Lung (tissue), 16 donors: ENCODE results near the gene FAM81A. TPM values are rescaled to one million over a fixed set of nuclear protein-coding genes. Genes with fewer than 3 reads are reported as not detected.

Source experiments
- ATAC-seq: fragments of 200-7000 bp; cut with Tn5 transposase; one replicate; pipeline ENCODE4 v1.9.1; 2020; ENCODE audit warnings: moderate number of reproducible peaks; ENCODE audit not compliant: insufficient read depth, low FRiP score
- DNase-seq, 3 donors: peaks; one replicate each; pipeline ENCODE4 v3.0.0-alpha.2; 2013 to 2017
- H3K27ac ChIP-seq, 2 donors: one replicate each; pipeline ENCODE4 v1.5.1; 2013; ENCODE audit warnings: mild to moderate bottlenecking in 2 of 2, moderate library complexity in 2 of 2, control low read depth in 1 of 2, inconsistent platforms in 1 of 2, low read depth in 1 of 2, low read length in 1 of 2
- H3K27me3 ChIP-seq, 3 donors: one replicate each; pipeline ENCODE4 v1.5.1; 2013; ENCODE audit warnings: low read length in 2 of 3; ENCODE audit not compliant: control insufficient read depth in 3 of 3, insufficient read depth in 3 of 3
- H3K36me3 ChIP-seq, 4 donors: one replicate each; pipeline ENCODE4 v1.5.1; 2013; ENCODE audit warnings: low read length in 4 of 4, mild to moderate bottlenecking in 1 of 4, moderate library complexity in 1 of 4; ENCODE audit not compliant: control insufficient read depth in 4 of 4, insufficient read depth in 4 of 4
- H3K4me1 ChIP-seq, 5 donors: one replicate each; pipeline ENCODE4 v1.5.1; 2013; ENCODE audit warnings: low read length in 5 of 5, mild to moderate bottlenecking in 2 of 5, moderate library complexity in 1 of 5; ENCODE audit not compliant: control insufficient read depth in 5 of 5, insufficient read depth in 5 of 5
- H3K4me3 ChIP-seq: one replicate; pipeline ENCODE4 v1.5.1; 2013; ENCODE audit warnings: mild to moderate bottlenecking, control low read depth, moderate library complexity
- H3K9ac ChIP-seq, 2 donors: one replicate each; pipeline ENCODE4 v1.5.1; 2013; ENCODE audit warnings: low read length in 2 of 2, control low read depth in 1 of 2; ENCODE audit not compliant: insufficient read depth in 1 of 2
- H3K9me3 ChIP-seq, 4 donors: one replicate each; pipeline ENCODE4 v1.5.1; 2013; ENCODE audit warnings: low read length in 3 of 4, mild to moderate bottlenecking in 1 of 4, moderate library complexity in 1 of 4; ENCODE audit not compliant: control insufficient read depth in 4 of 4, insufficient read depth in 3 of 4
- CTCF ChIP-seq: IDR thresholded peaks from 2 replicates; pipeline ENCODE4 v1.5.1; 2012; ENCODE audit warnings: mild to moderate bottlenecking; ENCODE audit errors: control extremely low read depth, extremely low read depth
- WGBS, 2 donors: extraction: QIAGEN DNeasy Blood & Tissue Kit; methylation state at CpG; one replicate each; pipeline ENCODE4 v1.1.7; 2013; 5-methylcytosine and 5-hydroxymethylcytosine counted together
- long read RNA-seq, 5 donors: transcript quantifications; one replicate each; lab custom pipeline, GENCODE V29; 2026
- polyA plus RNA-seq, 2 donors: library from polyadenylated mRNA; stranded (reverse); fragments of 200-250 nt; gene quantifications; one replicate each; pipeline ENCODE4 v1.2.1, GENCODE V29; 2013
- total RNA-seq, 2 donors: library from RNA; depleted of rRNA in 1 of 2; stranded (reverse); fragments of >200 nt in 1 of 2; gene quantifications; one replicate each; pipeline ENCODE4 v1.2.1, GENCODE V29; 2014 to 2021
- donor health status: control.
- donor health status: control.
- donor health status: Bipolar disorder and iron deficiency.
- donor health status: healthy.
- donor health status: DM: yes; HTN: yes; CAD: no.

The FAM81A gene
- total RNA-seq (1 to 10 TPM; 2.4 to 2.9 TPM), polyA plus RNA-seq (1 to 10 TPM in 1 of 2 donors, under 1 TPM in 1; 0.67 to 1.0 TPM)
- long read RNA-seq, donor 1, partial matches to known transcripts, result 0 of 1 reads
- long read RNA-seq, donor 1, other reads (novel, unspliced or antisense), result 0 of 1 reads
- long read RNA-seq, donor 2, result 0 reads
- long read RNA-seq, donor 3, partial matches to known transcripts, result 0 of 1 reads
- long read RNA-seq, donor 3, other reads (novel, unspliced or antisense), result 0 of 1 reads
- long read RNA-seq, donor 4, result 0 reads
- long read RNA-seq, donor 5, partial matches to known transcripts, result 0 of 1 reads
- long read RNA-seq, donor 5, other reads (novel, unspliced or antisense), result 0 of 1 reads

GRCh38 chr15:59437817-59438624 is at the start of gene FAM81A:
Gene FAM81A, plus strand, starts transcription at chr15:59438186. Its CDS starts 20,441 bp downstream, at chr15:59458627.
- Histone ChIP-seq H3K27me3 (peaks cover 0 to 20% (median 14%) of the 10 kb centered on the region in 3 donors), H3K4me3 (peak within 1 kb of the TSS; percentile 42), H3K36me3 (no peaks in the 10 kb centered on the region), H3K4me1 (peaks cover 0 to 17% (median 0%) of the 10 kb centered on the region in 5 donors), H3K27ac (peak within 1 kb of the TSS in 1 of 2 donors; percentile 61), H3K9ac (peak within 1 kb of the TSS in 1 of 2 donors; percentile 49), H3K9me3 (no peaks in the 10 kb centered on the region)
- peak; percentile 69 for ATAC-seq
- peak; percentile 88 to 96 (median 90) for DNase-seq
- WGBS, 2 donors, result 0% methylated on average over 44 to 96 of the region's 96 CpGs
- no peak for TF ChIP-seq CTCF

- Histone ChIP-seq H3K36me3 (peaks cover 0 to 3% (median under 1%) of the 10 kb centered on the region in 4 donors), H3K9ac (no peak overlapping the region), H3K27ac (no peak overlapping the region), H3K4me3 (no peak overlapping the region), H3K9me3 (no peaks in the 10 kb centered on the region), H3K4me1 (no peaks in the 10 kb centered on the region), H3K27me3 (no peaks in the 10 kb centered on the region)
- ATAC-seq (peak; percentile 64), DNase-seq (no peak)
- 64 to 70% methylated on average over 3 of the region's 3 CpGs for WGBS, 2 donors
- no peak for TF ChIP-seq CTCF
Measured at GRCh38 chr15:59388670-59389069, 49.3 kb upstream of the FAM81A start.

- ATAC-seq, result no peak
Measured at GRCh38 chr15:59392299-59392698, 45.7 kb upstream of the FAM81A start.

More at GRCh38 chr15:59392299-59392698, 45.7 kb upstream of the FAM81A start:
- DNase-seq, result no peak
- Histone ChIP-seq H3K36me3 (no peaks in the 10 kb centered on the region), H3K4me3 (no peak overlapping the region), H3K27me3 (no peaks in the 10 kb centered on the region), H3K9me3 (no peaks in the 10 kb centered on the region), H3K27ac (no peak overlapping the region), H3K9ac (no peak overlapping the region), H3K4me1 (no peaks in the 10 kb centered on the region)
- TF ChIP-seq CTCF, result no peak
- WGBS, 2 donors, result 74 to 81% methylated on average over 5 of the region's 5 CpGs
